GM06990 (cell line): ENCODE data around the gene CTRL.
"Not testable (repeated sequence)": the region's sequence is repeated elsewhere in the genome, so short reads cannot be mapped to it uniquely, and the experiment has no call there.

ENCODE experiments used
- DNase-seq: peaks from one replicate; pipeline ENCODE4 v3.0.0-alpha.2; 2011; ENCODE audit not compliant: insufficient read length; ENCODE audit errors: extremely low read depth
- H3K27me3 ChIP-seq: replicated peaks from 2 replicates; pipeline ENCODE4 v1.6.0; 2011; ENCODE audit warnings: low read length; ENCODE audit not compliant: control insufficient read depth, insufficient read depth
- H3K36me3 ChIP-seq: 2 replicates; pipeline ENCODE4 v1.5.1; 2011; ENCODE audit warnings: low read length; ENCODE audit not compliant: control insufficient read depth, insufficient read depth
- H3K4me3 ChIP-seq: replicated peaks from 2 replicates; pipeline ENCODE4 v1.5.1; 2011; ENCODE audit warnings: low read depth, mild to moderate bottlenecking, control low read depth, low read length
- TF ChIP-seq, protein P1 (sequence below): IDR thresholded peaks from 2 replicates; pipeline ENCODE4 v1.5.1; 2011; ENCODE audit warnings: low read length, control low read depth, mild to moderate bottlenecking, inconsistent platforms; ENCODE audit not compliant: insufficient read depth, poor library complexity, severe bottlenecking

The CTRL gene

DNA sequence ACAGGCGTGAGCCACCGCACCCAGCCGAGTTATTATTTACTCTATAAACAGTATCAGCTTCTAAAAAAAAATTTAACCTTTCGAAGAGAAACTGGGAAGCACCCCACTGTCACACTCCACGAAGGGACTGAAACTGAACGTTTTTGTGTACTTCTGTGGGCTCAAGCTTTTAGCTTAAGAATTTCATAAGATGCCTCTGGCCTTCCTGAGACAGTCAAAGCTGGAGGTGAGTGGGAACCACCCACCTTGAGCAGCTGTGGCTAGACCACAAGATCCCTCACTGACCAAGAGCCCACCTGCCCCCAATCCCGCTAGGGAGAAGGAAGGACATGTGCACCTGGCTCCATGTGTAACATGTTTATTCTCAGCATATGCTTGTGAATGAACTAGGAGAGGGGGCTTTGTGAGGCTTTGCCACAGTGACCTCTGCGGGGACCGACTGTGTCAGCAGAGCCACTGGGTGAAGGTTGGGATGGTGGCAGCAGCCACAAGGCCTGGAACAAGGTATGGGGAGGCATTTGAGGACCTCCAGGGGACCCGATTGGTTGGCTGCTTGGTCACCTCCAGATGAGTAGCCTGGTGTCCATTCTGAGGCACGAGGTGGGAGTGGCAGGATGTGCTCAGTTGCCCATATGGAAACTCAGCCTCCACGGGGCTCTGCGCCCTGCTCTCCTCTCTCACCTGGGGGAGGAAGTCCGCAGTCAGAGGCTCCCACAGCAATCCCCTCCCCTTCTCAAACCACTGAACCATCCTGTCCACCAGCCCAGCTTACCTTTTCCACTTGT, 43.9 kb upstream of the CTRL start:
- TF ChIP-seq, protein P1, sequence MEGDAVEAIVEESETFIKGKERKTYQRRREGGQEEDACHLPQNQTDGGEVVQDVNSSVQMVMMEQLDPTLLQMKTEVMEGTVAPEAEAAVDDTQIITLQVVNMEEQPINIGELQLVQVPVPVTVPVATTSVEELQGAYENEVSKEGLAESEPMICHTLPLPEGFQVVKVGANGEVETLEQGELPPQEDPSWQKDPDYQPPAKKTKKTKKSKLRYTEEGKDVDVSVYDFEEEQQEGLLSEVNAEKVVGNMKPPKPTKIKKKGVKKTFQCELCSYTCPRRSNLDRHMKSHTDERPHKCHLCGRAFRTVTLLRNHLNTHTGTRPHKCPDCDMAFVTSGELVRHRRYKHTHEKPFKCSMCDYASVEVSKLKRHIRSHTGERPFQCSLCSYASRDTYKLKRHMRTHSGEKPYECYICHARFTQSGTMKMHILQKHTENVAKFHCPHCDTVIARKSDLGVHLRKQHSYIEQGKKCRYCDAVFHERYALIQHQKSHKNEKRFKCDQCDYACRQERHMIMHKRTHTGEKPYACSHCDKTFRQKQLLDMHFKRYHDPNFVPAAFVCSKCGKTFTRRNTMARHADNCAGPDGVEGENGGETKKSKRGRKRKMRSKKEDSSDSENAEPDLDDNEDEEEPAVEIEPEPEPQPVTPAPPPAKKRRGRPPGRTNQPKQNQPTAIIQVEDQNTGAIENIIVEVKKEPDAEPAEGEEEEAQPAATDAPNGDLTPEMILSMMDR: no peak
- no peaks in the 10 kb centered on the region for H3K27me3 ChIP-seq
- no peak overlapping the region for H3K4me3 ChIP-seq
- H3K36me3 ChIP-seq: no peaks in the 10 kb centered on the region
- DNase-seq: peak; percentile 42

DNA sequence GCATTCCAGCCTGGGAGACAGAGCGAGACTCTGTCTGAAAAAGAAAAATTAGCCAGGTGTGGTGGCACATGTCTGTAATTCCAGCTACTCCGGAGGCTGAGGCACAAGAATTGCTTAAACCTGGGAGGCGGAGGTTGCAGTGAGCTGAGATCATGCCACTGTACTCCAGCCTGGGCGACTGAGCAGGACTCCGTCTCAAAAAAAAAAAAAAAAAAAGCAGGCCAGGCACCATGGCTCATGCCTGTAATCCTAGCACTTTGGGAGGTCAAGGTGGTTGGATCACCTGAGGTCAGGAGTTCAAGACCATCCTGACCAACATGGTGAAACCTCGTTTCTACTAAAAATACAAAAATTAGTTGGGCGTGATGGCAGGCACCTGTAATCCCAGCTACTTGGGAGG, 40.6 kb upstream of the CTRL start:
- DNase-seq, H3K36me3 ChIP-seq, H3K27me3 ChIP-seq, H3K4me3 ChIP-seq: not testable (repeated sequence)

DNA sequence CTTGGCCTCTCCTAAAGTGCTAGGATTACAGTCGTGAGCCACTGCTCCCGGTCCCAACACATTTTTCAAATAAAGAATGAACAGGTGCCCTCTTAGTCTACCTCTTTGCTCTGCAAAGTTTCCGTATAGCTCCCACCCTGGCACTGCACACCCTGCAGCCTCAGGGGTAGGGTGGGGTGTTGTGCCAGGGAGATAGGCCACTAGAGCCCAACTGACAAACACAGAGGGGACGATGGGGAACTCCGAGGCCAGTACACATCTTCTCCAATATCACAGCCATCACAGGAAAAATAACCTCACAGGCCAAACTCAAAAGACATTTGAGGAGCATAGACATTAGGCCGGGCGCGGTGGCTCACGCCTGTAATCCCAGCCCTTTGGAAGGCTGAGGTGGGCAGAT, 39.4 kb upstream of the CTRL start:
- H3K4me3 ChIP-seq: no peak overlapping the region
- no peak for DNase-seq
- H3K27me3 ChIP-seq: no peaks in the 10 kb centered on the region
- TF ChIP-seq, protein P1: no peak
- H3K36me3 ChIP-seq: no peaks in the 10 kb centered on the region

DNA sequence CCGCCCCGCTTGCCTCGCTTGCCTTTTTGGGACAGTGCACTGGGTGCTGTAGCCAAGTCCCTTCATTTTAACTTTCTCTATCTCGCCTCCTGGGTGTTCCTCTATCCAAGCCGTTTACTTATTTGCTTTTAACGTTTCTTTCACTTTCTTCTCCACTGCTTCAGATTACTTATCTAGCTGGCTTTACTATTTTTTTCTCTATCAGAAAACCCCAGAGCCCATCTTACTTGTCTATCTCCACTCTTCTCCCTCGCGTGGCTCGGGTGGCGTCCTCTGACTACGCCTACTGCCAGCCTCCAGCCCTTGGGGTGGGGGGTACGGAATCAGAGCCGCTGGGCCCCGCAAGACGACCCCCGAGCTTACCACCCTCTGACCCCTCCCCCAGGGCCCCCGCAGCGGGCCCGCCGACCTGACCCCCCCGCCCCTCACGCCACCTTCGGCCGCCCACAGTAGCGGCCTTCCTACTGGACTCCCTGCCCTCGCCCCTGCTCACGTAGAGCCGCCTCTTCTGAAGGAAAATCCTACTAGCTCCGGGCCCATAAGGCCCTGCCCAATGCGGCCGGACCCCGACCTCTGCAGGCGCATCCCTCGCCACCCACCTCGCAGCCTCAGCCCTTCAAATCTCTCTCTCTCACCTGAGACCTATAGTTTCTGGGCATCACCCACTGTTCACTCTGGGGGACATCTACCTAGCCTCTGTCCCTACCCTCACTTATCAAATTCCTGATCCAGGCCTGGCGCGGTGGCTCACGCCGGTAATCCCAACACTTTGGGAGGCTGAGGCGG, 37.8 kb upstream of the CTRL start:
- TF ChIP-seq, protein P1: no peak
- Histone ChIP-seq H3K36me3 (no peaks in the 10 kb centered on the region), H3K27me3 (no peaks in the 10 kb centered on the region), H3K4me3 (peak overlapping the region; percentile 66)
- no peak for DNase-seq

DNA sequence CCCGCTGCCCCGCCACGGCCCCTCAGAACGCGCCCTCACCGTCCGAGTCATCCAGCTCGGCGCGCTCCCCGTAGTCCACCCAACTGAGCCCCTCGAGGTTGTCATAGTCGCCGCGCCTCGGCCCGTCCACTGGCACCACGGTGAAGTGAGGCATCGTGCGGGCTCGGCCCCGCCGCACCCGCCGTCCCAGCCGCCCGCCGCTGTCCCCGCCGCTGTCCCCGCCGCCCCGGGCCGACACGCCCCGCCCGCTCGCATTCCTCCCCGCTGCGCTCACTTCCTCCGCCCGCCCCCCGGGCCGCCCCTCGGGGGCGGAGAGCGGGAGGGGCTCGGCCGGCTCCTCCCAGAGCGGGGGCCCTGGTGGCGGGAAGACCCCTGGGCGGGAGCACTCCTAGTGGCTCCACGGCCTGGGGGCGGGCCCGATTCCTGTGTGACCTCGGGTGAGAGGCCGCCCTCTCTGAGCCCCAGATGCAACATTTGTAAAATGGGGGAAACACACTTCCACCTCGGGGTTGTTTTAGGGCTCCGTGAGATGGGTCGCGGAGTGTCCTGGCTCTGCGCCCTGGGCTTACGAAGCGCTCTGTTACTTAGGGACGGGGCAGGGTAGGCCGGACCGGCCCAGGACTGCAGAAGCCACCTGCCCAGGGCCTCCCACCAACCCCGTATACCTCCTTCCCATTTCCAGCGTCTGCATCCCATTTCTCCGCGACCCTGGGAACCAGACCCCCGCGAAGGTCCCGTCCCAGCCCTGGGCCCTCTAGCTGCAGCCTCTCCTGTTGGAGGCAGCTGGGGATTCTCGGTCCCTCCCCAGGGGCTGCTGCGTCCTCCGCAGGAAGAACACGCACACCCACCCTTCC, 37.0 kb upstream of the CTRL start, which contains the start of gene SLC12A4:
SLC12A4 (minus strand) TSS at position 238 of the 854 bp plus-strand sequence; CDS start at position 154, 84 bp downstream.
- no peaks in the 10 kb centered on the region for H3K27me3 ChIP-seq
- H3K36me3 ChIP-seq: peaks cover 4% of the 10 kb centered on the region; the same call in 1 of the 2 replicates
- H3K4me3 ChIP-seq: peak within 1 kb of the TSS; percentile 66
- TF ChIP-seq, protein P1: no peak
- peak; percentile 91 for DNase-seq

DNA sequence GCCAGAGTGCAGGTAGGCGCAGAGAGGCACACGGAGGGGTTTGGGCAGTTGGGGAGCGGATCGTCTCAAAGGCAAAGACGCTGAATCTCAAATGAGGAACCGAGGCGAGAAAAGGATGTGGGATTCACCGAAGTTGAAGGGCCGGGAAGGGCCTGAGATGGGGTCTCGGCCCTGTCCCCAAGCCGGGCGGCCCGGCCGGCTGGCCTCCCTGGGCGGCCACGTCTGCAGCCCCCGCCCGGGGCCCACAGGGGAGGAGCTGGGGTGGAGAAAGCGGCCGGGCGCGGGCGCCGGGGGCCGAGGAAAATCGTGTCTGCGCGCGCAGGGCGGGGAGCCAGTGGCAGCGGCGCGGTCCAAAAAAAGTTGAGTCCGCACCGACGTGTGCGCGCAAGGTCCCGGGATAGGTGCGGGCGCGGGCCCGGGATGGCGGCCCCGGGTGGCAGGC, 36.3 kb upstream of the CTRL start:
- peak; percentile 55 for DNase-seq

More for the DNA sequence above, 36.3 kb upstream of the CTRL start:
- H3K36me3 ChIP-seq: peaks cover 7% of the 10 kb centered on the region; the same call in 1 of the 2 replicates
- H3K4me3 ChIP-seq: peak overlapping the region; percentile 66
- H3K27me3 ChIP-seq: no peaks in the 10 kb centered on the region
- TF ChIP-seq, protein P1: no peak
